ENCODE measurements around the gene TCF3. TPM values are rescaled to one million over a fixed set of nuclear protein-coding genes. Genes with fewer than 3 reads are reported as not detected.

TCF3 gene
- total and polyA plus RNA-seq, 2 donors (not counting 3 experiments of a cell fraction or from before 2014, with no cell fraction given) = 147 to 193 TPM

DNA sequence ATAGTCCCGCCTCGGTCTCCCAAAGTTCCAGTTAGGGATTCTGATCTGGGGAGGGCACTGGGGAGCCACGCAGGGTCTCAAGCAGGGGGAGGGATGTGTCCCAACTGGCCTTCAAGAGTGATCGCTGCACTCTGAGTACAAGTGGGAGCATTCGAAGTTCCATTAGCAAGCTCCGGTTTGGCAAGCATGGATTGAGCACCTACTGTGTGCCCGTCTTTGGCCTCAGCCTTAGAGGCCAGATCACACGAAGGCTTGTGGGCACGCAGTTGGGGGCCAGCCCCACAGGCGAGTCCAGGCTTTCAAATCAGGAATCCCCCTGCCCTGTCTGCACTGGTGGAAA is 32.1 kb upstream of the TCF3 start:
- no TSS peak for BruUV-seq (replicated peaks)
- intact Hi-C loops (cut with micrococcal nuclease) (no loop called here), dilution Hi-C loops (cut with MboI; ENCODE audit: extremely low pct_ligation_motif_present, low sequenced_read_pairs) (no loop called here)
- Histone ChIP-seq H3K4me3 (replicated peaks in 1 of 3; ENCODE audit: insufficient read depth in 1 of 3, low read depth in 1 of 3, low read length in 3 of 3) (no peak overlapping the region), H3K9ac (replicated peaks; ENCODE audit: extremely low read depth, insufficient read depth, low read length) (no peak overlapping the region), H3K79me2 (ENCODE audit: control insufficient read depth, insufficient read depth, low read length) (no peaks in the 10 kb centered on the region), H3K27me3 (ENCODE audit: control insufficient read depth in 2 of 2, insufficient read depth in 2 of 2, low read length in 2 of 2) (no peaks in the 10 kb centered on the region), H3K36me3 (ENCODE audit: control insufficient read depth in 2 of 2, extremely low read depth in 1 of 2, insufficient read depth in 2 of 2, low read length in 2 of 2) (no peaks in the 10 kb centered on the region), H3K9me3 (replicated peaks; ENCODE audit: control insufficient read depth, insufficient read depth, low read length) (no peaks in the 10 kb centered on the region), H4K20me1 (replicated peaks; ENCODE audit: control insufficient read depth, extremely low read depth, insufficient read depth, low read length) (no peaks in the 10 kb centered on the region), H3K4me2 (ENCODE audit: insufficient read depth, low read length) (no peak overlapping the region), H2AFZ (ENCODE audit: low read depth, low read length) (no peak overlapping the region), H3K4me1 (ENCODE audit: control insufficient read depth, extremely low read depth, insufficient read depth, low read length) (no peaks in the 10 kb centered on the region), H3K27ac (ENCODE audit: insufficient read depth, low read depth, low read length) (no peak overlapping the region), H3K9me1 (replicated peaks; ENCODE audit: control insufficient read depth, extremely low read depth, insufficient read depth, low read length) (no peaks in the 10 kb centered on the region)
- FAIRE-seq (no peak), DNase-seq (ENCODE audit: low read depth, low spot score) (no peak)
- ChIA-PET CTCF (interaction anchor here (1.1 to 2.4 kb wide), 3 partner anchors 12 to 142 kb away, joined by 3 to 9 read pairs (median 7); no protein-coding TSS in a partner anchor), POLR2A (no interaction called here)
- TF ChIP-seq EZH2 (IDR thresholded peaks at IDR 0.05; ENCODE audit: borderline replicate concordance, low read depth, low read length, severe bottlenecking) (no peak), GATA2 (IDR thresholded peaks at IDR 0.05; ENCODE audit: insufficient read depth, insufficient read length, low read depth, low read length) (no peak), POLR2AphosphoS5 (IDR thresholded peaks at IDR 0.05; ENCODE audit: insufficient read depth, low read depth, low read length) (no peak)
- TF ChIP-seq, protein P1, sequence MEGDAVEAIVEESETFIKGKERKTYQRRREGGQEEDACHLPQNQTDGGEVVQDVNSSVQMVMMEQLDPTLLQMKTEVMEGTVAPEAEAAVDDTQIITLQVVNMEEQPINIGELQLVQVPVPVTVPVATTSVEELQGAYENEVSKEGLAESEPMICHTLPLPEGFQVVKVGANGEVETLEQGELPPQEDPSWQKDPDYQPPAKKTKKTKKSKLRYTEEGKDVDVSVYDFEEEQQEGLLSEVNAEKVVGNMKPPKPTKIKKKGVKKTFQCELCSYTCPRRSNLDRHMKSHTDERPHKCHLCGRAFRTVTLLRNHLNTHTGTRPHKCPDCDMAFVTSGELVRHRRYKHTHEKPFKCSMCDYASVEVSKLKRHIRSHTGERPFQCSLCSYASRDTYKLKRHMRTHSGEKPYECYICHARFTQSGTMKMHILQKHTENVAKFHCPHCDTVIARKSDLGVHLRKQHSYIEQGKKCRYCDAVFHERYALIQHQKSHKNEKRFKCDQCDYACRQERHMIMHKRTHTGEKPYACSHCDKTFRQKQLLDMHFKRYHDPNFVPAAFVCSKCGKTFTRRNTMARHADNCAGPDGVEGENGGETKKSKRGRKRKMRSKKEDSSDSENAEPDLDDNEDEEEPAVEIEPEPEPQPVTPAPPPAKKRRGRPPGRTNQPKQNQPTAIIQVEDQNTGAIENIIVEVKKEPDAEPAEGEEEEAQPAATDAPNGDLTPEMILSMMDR (IDR thresholded peaks at IDR 0.05; ENCODE audit: extremely low read depth in 1 of 2, insufficient read depth in 1 of 2, low read depth in 1 of 2, low read length in 2 of 2) = no peak
- TF ChIP-seq, protein P2, sequence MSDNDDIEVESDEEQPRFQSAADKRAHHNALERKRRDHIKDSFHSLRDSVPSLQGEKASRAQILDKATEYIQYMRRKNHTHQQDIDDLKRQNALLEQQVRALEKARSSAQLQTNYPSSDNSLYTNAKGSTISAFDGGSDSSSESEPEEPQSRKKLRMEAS (IDR thresholded peaks at IDR 0.05; ENCODE audit: insufficient read depth, insufficient read length) = no peak
